OCI-LY1 (cell line): Measurements from ENCODE around the gene TOX2.
"Not testable (repeated sequence)": the region's sequence is repeated elsewhere in the genome, so short reads cannot be mapped to it uniquely, and the experiment has no call there.

ENCODE experiments used
- H2AFZ ChIP-seq: fragments of 200-600 bp; sonication (generic), shearing (Covaris generic); 2 replicates; pipeline ENCODE4 v1.6.0; 2014; ENCODE audit warnings: antibody characterized with exemption, mild to moderate bottlenecking, low read length
- H3F3A ChIP-seq: fragments of 200-600 bp; sonication (generic), shearing (Covaris generic); 2 replicates; pipeline ENCODE4 v1.6.0; 2014; ENCODE audit warnings: mild to moderate bottlenecking, antibody characterized with exemption, low read length, moderate library complexity; ENCODE audit not compliant: insufficient read depth
- H3K27ac ChIP-seq: fragments of 200-600 bp; sonication (generic); 2 replicates; pipeline ENCODE4 v1.5.1; 2014; ENCODE audit warnings: low read length, mixed run types, mild to moderate bottlenecking, low read depth; ENCODE audit not compliant: poor library complexity, severe bottlenecking
- H3K27me3 ChIP-seq: fragments of 200-600 bp; sonication (generic); 2 replicates; pipeline ENCODE4 v1.6.0; 2014; ENCODE audit warnings: antibody characterized with exemption, mild to moderate bottlenecking, low read length, moderate library complexity; ENCODE audit not compliant: insufficient read depth
- H3K36me3 ChIP-seq: fragments of 200-600 bp; sonication (generic); 2 replicates; pipeline ENCODE4 v1.6.1; 2014; ENCODE audit warnings: mild to moderate bottlenecking, antibody characterized with exemption, low read length, moderate library complexity, mixed read lengths; ENCODE audit not compliant: insufficient read depth
- H3K4me1 ChIP-seq: fragments of 200-600 bp; sonication (generic); 2 replicates; pipeline ENCODE4 v1.5.1; 2014; ENCODE audit warnings: mild to moderate bottlenecking, low read length, moderate library complexity; ENCODE audit not compliant: insufficient read depth, severe bottlenecking
- H3K4me2 ChIP-seq: fragments of 200-600 bp; sonication (generic), shearing (Covaris generic); 2 replicates; pipeline ENCODE4 v1.6.1; 2014; ENCODE audit warnings: low read length
- H3K4me3 ChIP-seq: fragments of 200-600 bp; sonication (generic); 2 replicates; pipeline ENCODE4 v1.5.1; 2014; ENCODE audit warnings: low read length, low read depth, mild to moderate bottlenecking, mixed read lengths; ENCODE audit not compliant: poor library complexity, severe bottlenecking
- H3K79me2 ChIP-seq: fragments of 200-600 bp; shearing (Covaris generic); 2 replicates; pipeline ENCODE4 v1.6.1; 2016; ENCODE audit warnings: mixed run types, low read length, mixed read lengths; ENCODE audit not compliant: insufficient read depth
- H3K9ac ChIP-seq: fragments of 200-600 bp; sonication (generic), shearing (Covaris generic); 2 replicates; pipeline ENCODE4 v1.6.1; 2014; ENCODE audit warnings: mild to moderate bottlenecking, low read length, mixed read lengths
- H3K9me2 ChIP-seq: fragments of 200-600 bp; sonication (generic), shearing (Covaris generic); 2 replicates; pipeline ENCODE4 v1.6.1; 2014; ENCODE audit warnings: low read depth, mild to moderate bottlenecking, low read length, mixed read lengths
- H3K9me3 ChIP-seq: fragments of 200-600 bp; shearing (Covaris generic); 2 replicates; pipeline ENCODE4 v1.6.1; 2014; ENCODE audit warnings: low read length, mixed read lengths
- H4K20me1 ChIP-seq: fragments of 200-600 bp; sonication (generic), shearing (Covaris generic); 2 replicates; pipeline ENCODE4 v1.6.0; 2016; ENCODE audit warnings: mild to moderate bottlenecking, low read length; ENCODE audit not compliant: insufficient read depth
- EZH2 ChIP-seq: fragments of 200-600 bp; sonication (generic), shearing (Covaris generic); IDR thresholded peaks from 2 replicates; pipeline ENCODE4 v1.8.0; 2017; ENCODE audit warnings: borderline replicate concordance, mixed run types, mild to moderate bottlenecking, antibody characterized with exemption, low read length, moderate library complexity, mixed read lengths
- TF ChIP-seq, protein P1 (sequence below): fragments of 200-600 bp; sonication (generic), shearing (Covaris generic); IDR thresholded peaks from 2 replicates; pipeline ENCODE4 v1.5.1; 2017; ENCODE audit warnings: mild to moderate bottlenecking, antibody characterized with exemption, low read length, moderate library complexity, mixed read lengths

TOX2 gene

DNA sequence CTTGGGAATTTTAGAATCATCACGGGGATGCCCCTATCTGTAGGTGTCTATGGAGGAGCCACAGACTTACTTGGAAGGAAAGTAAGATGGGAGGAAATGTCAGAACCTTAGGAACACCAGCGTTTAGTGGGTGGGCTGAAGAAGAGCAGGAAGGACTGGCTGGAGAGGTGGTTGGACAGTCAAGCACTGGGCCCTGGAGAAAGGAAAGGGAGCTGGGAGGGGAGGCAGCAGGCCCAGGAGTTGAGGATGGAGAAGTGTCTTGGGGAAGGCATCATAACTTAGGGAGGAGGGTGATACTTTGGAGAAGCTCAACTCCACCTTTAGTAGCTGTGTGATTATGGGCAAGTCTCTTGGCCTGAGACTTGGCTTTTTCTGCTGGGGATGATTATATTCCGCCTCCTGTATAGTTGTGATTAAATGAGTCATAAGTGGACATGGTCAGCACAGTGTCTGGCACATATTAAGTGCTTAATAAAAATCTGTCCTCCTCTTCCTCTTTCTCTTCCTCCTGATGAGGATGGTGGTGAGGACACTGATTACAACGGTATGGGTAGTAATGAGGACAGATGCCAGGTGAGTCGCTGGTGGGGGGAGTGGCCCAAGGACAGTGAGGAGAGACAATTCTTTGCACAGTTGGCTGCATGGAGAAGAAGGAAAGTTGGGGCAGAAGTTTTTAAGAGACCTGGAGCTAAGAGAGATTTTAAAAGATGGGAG, 125.7 kb downstream of the TOX2 start:
- Histone ChIP-seq H3K4me2 (no peak overlapping the region), H2AFZ (no peak overlapping the region), H3K9me3 (no peaks in the 10 kb centered on the region), H3K4me1 (no peaks in the 10 kb centered on the region), H4K20me1 (no peaks in the 10 kb centered on the region), H3K27me3 (no peaks in the 10 kb centered on the region; the same call in 1 of the 2 replicates), H3K27ac (no peak overlapping the region), H3F3A (no peaks in the 10 kb centered on the region), H3K9me2 (no peaks in the 10 kb centered on the region), H3K4me3 (no peak overlapping the region), H3K36me3 (no peaks in the 10 kb centered on the region), H3K9ac (no peak overlapping the region), H3K79me2 (no peaks in the 10 kb centered on the region)
- TF ChIP-seq, protein P1, sequence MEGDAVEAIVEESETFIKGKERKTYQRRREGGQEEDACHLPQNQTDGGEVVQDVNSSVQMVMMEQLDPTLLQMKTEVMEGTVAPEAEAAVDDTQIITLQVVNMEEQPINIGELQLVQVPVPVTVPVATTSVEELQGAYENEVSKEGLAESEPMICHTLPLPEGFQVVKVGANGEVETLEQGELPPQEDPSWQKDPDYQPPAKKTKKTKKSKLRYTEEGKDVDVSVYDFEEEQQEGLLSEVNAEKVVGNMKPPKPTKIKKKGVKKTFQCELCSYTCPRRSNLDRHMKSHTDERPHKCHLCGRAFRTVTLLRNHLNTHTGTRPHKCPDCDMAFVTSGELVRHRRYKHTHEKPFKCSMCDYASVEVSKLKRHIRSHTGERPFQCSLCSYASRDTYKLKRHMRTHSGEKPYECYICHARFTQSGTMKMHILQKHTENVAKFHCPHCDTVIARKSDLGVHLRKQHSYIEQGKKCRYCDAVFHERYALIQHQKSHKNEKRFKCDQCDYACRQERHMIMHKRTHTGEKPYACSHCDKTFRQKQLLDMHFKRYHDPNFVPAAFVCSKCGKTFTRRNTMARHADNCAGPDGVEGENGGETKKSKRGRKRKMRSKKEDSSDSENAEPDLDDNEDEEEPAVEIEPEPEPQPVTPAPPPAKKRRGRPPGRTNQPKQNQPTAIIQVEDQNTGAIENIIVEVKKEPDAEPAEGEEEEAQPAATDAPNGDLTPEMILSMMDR, result no peak
- TF ChIP-seq EZH2, result no peak

DNA sequence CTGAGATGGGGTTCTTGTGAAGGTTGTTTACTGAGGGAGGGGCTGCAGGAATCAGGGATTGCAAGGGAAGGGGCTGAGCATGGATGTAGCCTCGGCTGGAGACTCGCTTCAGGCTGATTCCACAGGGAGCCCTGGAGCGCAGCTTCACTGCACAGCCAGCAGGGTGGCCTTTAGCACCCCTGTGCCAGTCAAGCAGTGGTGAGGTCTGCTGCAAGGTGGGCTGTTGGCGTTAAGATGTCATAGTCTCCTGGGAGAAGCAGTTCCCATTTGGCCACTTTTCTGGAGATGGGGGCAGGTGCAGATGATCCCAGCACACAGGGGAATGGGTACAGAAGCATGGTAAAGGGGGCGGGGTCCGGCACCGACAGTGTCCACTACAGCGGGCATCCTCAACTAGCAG, 126.3 kb downstream of the TOX2 start:
- Histone ChIP-seq H3K4me2 (no peak overlapping the region), H2AFZ (no peak overlapping the region), H3K79me2 (no peaks in the 10 kb centered on the region), H3K36me3 (no peaks in the 10 kb centered on the region), H3K4me3 (no peak overlapping the region), H4K20me1 (no peaks in the 10 kb centered on the region), H3K27ac (no peak overlapping the region), H3K4me1 (no peaks in the 10 kb centered on the region), H3K27me3 (no peaks in the 10 kb centered on the region; the same call in 1 of the 2 replicates), H3K9me2 (no peaks in the 10 kb centered on the region), H3K9ac (no peak overlapping the region), H3K9me3 (no peaks in the 10 kb centered on the region), H3F3A (no peaks in the 10 kb centered on the region)
- TF ChIP-seq EZH2, result no peak
- TF ChIP-seq, protein P1, result no peak

DNA sequence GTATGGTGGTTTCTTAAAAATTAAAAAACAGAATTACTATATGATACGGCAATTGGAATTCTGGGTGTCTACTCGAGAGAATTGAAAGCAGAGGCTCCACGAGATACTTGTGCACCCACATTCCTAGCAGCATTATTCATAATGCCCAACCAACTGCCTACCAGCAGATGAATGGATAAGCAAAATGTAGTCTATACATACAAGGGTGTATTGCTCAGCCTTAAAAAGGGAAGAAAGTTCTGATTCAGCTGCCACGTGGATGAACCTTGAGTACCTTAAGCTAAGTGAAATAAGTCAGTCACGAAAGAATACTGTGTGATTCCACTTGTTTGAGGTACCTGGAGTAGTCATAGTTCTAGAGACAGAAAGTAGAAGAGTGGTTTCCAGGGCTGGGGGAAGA, 130.1 kb downstream of the TOX2 start:
- H3K79me2 ChIP-seq, H3K9me3 ChIP-seq, H3K27me3 ChIP-seq, H3F3A ChIP-seq, H3K36me3 ChIP-seq, H3K4me2 ChIP-seq, H4K20me1 ChIP-seq, H3K9ac ChIP-seq, H3K4me3 ChIP-seq, H3K4me1 ChIP-seq, H2AFZ ChIP-seq, H3K27ac ChIP-seq, H3K9me2 ChIP-seq: not testable (repeated sequence)

DNA sequence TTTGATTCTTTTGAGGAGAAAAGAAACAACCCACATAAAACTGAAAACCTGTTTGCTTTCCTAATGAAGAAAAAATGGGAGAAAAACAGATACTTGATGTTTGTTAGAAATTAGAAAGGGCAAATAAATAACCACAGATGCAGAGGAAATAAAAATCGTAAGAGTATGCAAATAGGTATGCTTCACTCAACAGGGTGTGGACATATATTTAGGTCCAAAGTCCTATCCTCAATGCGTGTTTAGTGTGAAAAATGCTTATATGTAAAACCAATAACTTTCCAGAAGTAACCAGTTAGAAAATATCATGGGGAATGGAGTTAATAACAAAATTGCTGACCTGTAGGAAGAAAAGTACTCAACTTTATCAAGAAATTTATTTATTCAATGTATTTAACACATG, 135.7 kb downstream of the TOX2 start:
- Histone ChIP-seq H3K27me3 (no peaks in the 10 kb centered on the region), H3K36me3 (no peaks in the 10 kb centered on the region), H3K4me3 (no peak overlapping the region), H2AFZ (no peak overlapping the region), H3K4me1 (no peaks in the 10 kb centered on the region), H3K27ac (no peak overlapping the region), H3K4me2 (no peak overlapping the region), H3K9me3 (no peaks in the 10 kb centered on the region), H3K79me2 (no peaks in the 10 kb centered on the region), H3F3A (no peaks in the 10 kb centered on the region), H4K20me1 (no peaks in the 10 kb centered on the region), H3K9me2 (no peaks in the 10 kb centered on the region), H3K9ac (no peak overlapping the region)
- no peak for TF ChIP-seq EZH2
- TF ChIP-seq, protein P1, result no peak
